ENCODE results near the gene MAST3.

GRCh38 chr19:18119717-18120105 is 22.1 kb downstream of the MAST3 start:
- TF ChIP-seq, protein P1, sequence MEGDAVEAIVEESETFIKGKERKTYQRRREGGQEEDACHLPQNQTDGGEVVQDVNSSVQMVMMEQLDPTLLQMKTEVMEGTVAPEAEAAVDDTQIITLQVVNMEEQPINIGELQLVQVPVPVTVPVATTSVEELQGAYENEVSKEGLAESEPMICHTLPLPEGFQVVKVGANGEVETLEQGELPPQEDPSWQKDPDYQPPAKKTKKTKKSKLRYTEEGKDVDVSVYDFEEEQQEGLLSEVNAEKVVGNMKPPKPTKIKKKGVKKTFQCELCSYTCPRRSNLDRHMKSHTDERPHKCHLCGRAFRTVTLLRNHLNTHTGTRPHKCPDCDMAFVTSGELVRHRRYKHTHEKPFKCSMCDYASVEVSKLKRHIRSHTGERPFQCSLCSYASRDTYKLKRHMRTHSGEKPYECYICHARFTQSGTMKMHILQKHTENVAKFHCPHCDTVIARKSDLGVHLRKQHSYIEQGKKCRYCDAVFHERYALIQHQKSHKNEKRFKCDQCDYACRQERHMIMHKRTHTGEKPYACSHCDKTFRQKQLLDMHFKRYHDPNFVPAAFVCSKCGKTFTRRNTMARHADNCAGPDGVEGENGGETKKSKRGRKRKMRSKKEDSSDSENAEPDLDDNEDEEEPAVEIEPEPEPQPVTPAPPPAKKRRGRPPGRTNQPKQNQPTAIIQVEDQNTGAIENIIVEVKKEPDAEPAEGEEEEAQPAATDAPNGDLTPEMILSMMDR (IDR thresholded peaks at IDR 0.05; ENCODE audit: low read depth, low read length), result no peak
- no peak for TF ChIP-seq EZH2phosphoT487 (IDR thresholded peaks at IDR 0.05; ENCODE audit: low read depth)
